HG03280 (cell line): ENCODE measurements around the gene BAHD1.
A peak's percentile ranks its signal among the peaks of the same experiment; 100 is the strongest.

Experiments
- ATAC-seq: cut with Tn5 transposase; IDR thresholded peaks from one replicate; pipeline ENCODE4 v1.9.1; 2021; ENCODE audit warnings: mild to moderate bottlenecking, moderate library complexity; ENCODE audit not compliant: unreplicated experiment

Gene BAHD1

GRCh38 chr15:40421246-40422157 lies 19.3 kb upstream of the BAHD1 start:
- ATAC-seq = peak; percentile 80

DNA sequence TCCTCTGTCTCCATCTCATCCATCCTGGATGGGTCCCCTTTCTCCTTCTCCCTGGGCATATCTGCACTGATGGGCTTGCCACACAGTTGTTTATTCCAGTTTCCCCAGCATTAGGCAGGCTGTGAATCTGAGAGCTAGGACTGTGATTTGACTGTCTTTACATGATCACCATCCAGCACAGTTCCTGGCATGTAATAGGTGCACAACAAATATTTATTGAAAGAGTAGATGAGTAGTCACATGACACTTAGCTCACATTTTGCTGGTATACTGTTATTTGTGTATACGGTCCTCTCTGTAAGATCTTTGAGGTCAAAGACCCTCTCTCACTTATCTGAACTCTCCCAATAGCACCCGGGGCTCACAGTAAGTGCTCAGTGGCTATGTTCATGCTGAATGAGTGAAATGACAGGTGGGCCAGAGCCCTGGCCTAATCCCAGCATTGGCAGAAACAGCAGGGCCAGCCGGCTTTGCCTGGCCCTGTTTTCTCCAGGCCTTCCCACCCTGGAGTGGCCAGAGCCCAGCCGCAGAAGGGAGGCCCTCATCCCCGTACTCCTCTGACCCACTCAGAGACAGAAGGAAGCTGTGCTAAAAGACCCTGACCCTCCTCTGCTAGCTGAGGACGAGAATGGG lies 16.2 kb upstream of the BAHD1 start:
- ATAC-seq = no peak

DNA sequence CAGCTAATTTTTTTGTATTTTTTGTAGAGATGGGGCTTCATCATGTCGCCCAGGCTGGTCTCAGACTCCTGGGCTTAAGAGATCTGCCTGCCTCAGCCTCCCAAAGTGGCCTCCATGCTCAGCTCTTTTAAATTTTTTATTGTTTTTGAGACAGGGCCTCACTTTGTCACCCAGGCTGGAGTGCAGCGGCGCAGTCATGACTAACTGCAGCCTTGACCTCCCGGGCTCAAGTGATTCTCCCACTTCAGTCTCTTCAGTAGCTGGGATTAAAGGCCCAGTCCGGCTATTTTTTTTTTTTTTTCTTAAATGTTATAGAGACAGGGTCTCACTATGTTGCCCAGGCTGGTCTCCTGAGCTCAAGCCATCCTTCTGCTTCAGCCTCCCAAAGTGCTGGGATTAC lies 15.1 kb upstream of the BAHD1 start:
- ATAC-seq = no peak

- ATAC-seq = no peak
These were observed 13.6 kb upstream of the BAHD1 start for GRCh38 chr15:40427188-40427587.

GRCh38 chr15:40428185-40428584 lies 12.6 kb upstream of the BAHD1 start:
- ATAC-seq = no peak

- ATAC-seq = no peak
These were observed 11.6 kb upstream of the BAHD1 start for GRCh38 chr15:40429068-40429710.

DNA sequence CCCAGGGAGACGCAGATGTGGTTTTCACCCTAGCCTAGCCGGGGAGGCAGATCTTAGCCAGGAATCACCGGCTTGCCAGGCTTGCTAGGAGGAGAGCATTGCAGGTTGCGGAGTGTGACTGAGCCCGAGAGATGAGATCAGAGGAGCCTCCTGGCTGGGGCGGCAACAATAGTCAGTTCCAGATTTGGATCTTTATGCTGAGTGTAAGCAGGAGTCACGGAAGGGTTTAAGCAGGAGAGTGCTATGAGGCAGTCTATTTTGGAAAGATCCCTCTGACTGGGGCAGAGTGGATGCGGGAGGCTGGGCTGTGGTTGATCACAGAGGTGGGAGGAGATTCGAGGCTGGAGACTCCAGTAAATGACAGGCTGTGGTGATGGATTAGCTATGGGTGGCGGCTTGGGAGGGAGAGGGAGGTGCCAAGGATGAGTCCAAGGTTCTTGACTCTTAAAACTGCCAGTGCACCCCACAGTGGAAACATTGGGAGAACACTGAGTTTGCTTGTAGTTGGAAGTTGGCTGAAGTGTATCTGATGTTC lies 10.4 kb upstream of the BAHD1 start:
- ATAC-seq = no peak

GRCh38 chr15:40435023-40435709 lies 5.6 kb upstream of the BAHD1 start:
- no peak for ATAC-seq

DNA sequence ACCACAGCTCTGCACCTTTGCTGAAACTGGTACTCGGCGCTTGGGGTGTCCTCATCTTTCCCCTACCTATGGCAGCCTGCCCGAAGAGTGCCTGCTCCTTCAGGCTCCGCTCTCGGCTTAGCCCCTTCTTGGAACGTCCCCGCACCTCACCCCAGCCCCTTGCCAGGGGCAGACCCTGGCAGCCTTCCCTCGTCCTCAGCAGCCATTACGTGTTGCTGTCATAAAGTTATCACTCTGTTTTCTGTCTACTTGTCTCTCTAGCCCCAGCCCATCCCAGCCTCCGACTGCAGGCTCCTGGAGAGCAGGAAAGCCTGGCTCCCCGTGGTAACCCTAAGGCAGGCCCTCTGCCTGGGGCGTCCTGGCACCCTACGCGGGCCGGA lies 5.1 kb upstream of the BAHD1 start:
- no peak for ATAC-seq

GRCh38 chr15:40436116-40436891 lies 4.4 kb upstream of the BAHD1 start:
- no peak for ATAC-seq

GRCh38 chr15:40436892-40437751 lies 3.6 kb upstream of the BAHD1 start:
- no peak for ATAC-seq

GRCh38 chr15:40437752-40438687 lies 2.7 kb upstream of the BAHD1 start:
- ATAC-seq = no peak

DNA sequence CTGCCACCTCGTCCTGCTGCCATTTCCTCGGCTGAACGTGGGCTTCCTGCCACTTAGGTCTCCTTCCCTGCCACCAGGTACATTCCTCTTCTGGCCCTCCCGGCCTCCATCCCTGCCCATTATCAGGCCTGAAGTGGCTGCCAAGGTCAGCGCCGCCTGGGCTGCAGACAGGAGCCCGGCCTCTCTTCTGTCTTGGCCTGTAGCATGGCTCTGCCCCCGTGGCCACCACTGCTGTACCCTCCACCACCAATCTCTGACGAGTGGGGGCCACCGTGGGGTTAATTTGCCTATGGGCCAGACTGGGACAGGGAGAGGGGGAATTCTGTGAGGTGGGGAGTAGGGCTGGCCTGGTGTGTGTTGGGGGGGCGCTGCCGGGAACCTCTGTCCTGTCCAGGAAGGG lies 2.0 kb upstream of the BAHD1 start:
- ATAC-seq = no peak

GRCh38 chr15:40439461-40439959 lies 1.2 kb upstream of the BAHD1 start:
- ATAC-seq = no peak

GRCh38 chr15:40439960-40440742 lies 602 bp upstream of the BAHD1 start:
- no peak for ATAC-seq

DNA sequence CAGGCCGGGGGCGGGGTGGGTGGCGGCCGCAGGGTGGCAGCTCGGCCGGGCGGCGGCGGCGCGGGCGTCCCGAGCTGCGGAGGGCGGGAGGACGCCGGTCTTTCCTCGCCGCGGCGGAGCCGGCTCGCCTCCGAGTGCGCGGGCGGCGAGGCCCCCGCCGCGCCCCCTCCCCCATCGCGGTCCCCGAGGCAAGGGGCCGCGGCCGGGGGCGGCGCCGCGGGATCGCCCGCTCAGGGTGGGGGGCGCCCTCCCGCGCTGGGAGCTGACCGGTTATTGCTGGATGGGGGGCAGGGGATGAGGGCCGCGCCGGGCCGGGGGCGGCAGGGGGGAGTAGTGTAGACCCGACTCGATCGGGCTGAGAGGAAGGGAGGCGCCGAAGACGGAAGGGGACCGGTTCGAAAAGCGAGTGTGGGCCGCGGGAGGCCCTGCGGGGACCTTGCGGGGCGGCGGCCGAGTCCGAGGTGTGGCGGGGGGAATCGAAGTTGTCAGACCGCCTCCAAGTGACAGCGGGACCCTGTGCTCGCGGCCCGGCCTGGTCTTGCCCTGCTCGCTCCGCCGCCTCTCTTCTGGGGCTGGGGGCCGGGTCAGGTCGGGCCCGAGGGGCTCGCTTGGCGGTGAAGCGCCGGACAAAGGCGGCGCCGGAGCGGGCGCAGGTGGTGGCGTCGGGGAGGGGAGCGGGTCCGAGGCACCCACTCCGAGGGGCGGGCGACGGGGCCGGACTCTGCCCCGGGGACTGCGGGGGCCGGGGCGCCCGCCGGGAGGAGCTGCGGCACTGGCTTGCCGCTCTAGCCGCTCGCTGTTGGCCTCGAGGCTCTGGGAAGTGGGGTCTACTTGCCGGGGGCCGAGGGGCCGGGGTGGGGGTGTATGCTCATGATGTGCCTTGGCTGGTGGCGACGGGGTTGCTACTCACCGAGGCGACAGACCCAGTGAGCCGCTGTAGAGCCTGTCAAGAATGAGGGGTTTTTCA lies 1.1 kb downstream of the BAHD1 start:
- ATAC-seq = peak; percentile 10
